ENCODE measurements around the gene ARID1B. TPM values are rescaled to one million over a fixed set of nuclear protein-coding genes. Genes with fewer than 3 reads are reported as not detected.

Gene ARID1B
- total RNA-seq, 4 donors from 2014 or later = 70.5 to 135 (median 78.2) TPM

GRCh38 chr6:157045831-157046454 lies 268.8 kb downstream of the ARID1B start:
- no peak for TF ChIP-seq CTCF (IDR thresholded peaks at IDR 0.05)
- no peak for ATAC-seq (ENCODE audit: low FRiP score)
- DNase-seq (ENCODE audit: low spot score) = no peak

DNA sequence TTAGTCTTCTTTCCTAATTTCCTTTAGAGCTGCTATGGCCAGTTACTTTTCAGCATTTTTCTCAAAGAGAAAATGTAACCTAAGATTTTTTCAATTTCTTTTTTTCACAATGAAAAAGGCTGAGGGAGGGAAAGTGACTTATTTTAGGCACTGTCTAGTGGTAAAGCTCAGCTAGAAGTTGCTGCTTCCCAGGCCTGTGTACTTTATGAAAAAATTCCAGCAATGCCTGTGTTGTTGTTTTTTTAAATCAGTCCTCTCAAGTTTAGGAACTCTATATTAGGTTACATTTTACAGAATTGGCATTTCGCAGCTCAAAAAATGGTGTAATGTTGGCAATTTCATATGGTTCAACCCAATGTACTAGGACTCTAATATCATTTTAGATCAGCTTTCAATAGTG lies 269.6 kb downstream of the ARID1B start:
- ATAC-seq (ENCODE audit: low FRiP score) = no peak
- no peak for TF ChIP-seq CTCF (IDR thresholded peaks at IDR 0.05)
- DNase-seq (ENCODE audit: low spot score) = no peak

GRCh38 chr6:157047328-157047727 lies 270.1 kb downstream of the ARID1B start:
- TF ChIP-seq CTCF (IDR thresholded peaks at IDR 0.05) = no peak
- no peak for ATAC-seq (ENCODE audit: low FRiP score)
- no peak for DNase-seq (ENCODE audit: low spot score)

GRCh38 chr6:157047951-157048350 lies 270.8 kb downstream of the ARID1B start:
- no peak for TF ChIP-seq CTCF (IDR thresholded peaks at IDR 0.05)
- DNase-seq (ENCODE audit: low spot score) (no peak), ATAC-seq (ENCODE audit: low FRiP score) (no peak)

DNA sequence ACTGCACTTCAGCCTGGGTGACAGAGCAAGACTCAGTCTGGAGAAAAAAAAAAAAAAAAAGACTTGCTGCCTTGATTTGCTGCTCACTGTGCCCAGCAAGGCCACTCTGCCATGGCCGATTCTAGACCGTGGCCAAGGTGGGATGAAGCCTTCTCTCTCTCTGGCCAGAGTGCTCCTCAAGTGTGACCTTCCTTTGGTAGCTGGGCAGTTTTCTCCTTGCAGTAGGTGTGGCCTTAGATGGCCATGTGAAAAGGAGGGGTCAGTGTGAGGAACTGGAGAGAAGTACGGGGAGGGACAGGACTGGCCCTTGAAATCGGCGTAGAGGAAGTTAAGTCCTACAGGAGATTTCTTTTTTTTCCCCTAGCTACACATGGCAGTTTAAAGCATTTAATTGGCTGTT lies 272.0 kb downstream of the ARID1B start:
- ATAC-seq (ENCODE audit: low FRiP score) = peak; percentile 42
- TF ChIP-seq CTCF (IDR thresholded peaks at IDR 0.05) = no peak
- DNase-seq (ENCODE audit: low spot score) = no peak

DNA sequence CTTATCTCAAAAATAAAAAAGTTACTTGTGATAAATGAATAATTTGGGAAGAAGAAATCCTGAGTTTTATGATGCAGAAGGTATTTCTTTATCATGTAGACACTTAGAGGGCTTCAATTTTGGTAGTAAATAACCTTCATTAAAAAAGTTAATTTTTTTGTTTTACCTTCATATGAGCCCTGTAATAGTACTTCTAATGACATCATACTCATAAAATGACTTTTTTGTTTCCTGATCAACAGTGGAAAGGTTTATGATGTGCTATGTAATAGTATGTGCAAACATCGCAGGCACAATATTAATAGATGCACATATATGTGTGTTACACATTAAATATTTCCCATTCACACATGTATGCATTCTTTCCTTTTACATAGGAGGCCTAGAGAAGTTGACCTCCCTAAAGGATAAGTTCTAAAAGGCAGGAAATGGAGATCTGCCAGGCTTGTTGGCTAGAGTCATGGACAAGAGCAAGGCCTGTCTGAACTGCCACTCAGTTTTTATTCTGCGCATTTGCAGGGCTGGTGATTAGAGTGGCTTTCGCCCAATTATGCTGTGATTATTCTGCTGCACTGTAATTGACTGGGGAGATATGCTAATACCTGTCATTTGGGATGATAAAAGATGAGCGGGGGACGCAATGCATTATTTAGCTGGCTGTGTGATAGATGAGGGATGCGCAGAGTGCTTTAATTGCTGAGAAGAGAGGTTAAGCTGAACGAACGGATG lies 273.5 kb downstream of the ARID1B start:
- DNase-seq (ENCODE audit: low spot score) (no peak), ATAC-seq (ENCODE audit: low FRiP score) (no peak)
- no peak for TF ChIP-seq CTCF (IDR thresholded peaks at IDR 0.05)

DNA sequence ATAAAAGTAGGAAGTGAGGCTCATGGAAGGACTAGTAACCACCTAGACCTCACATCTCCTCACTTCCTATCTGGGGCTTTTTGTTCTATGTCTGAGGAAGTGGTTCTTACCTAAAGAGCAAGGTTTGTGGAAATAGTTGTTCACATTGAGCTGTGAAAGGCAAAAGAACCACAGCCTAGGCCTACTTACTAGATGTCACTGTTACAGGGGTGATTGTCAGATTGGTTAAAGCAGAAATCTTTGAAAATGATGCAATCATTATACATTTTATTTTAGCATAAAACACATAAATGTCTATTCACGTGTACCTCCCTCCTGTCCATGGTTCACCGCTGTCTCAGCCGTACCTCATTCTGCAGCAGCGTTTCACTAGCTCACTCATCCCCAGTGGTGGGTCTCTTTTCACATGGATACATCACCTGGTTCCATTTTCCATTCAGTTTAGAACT lies 277.4 kb downstream of the ARID1B start:
- DNase-seq (ENCODE audit: low spot score) = no peak
- no peak for ATAC-seq (ENCODE audit: low FRiP score)
- TF ChIP-seq CTCF (IDR thresholded peaks at IDR 0.05) = no peak
